ENCODE data around the gene GALNT14.

The GALNT14 gene

DNA sequence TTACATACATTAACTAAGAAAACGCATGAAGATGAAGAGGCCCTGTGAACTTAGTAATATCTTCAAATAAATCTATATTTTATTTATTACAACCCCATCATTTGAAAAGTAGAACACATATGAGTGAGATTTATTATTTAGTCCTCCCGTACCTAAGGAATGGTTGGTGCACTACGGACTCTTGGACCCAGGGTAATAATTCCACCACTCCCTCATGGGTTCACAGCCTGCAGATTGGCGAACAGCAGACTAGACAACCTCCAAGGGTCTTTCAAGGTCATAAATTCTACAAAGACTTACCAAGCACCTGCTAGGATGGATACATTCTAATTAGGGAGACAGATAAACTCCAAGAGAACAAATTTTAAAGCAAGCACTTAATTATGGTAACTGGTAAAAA is 51.6 kb downstream of the GALNT14 start:
- no peak for DNase-seq (ENCODE audit: low spot score)

GRCh38 chr2:31083234-31083993 is 54.8 kb downstream of the GALNT14 start:
- DNase-seq (ENCODE audit: low spot score): no peak

DNA sequence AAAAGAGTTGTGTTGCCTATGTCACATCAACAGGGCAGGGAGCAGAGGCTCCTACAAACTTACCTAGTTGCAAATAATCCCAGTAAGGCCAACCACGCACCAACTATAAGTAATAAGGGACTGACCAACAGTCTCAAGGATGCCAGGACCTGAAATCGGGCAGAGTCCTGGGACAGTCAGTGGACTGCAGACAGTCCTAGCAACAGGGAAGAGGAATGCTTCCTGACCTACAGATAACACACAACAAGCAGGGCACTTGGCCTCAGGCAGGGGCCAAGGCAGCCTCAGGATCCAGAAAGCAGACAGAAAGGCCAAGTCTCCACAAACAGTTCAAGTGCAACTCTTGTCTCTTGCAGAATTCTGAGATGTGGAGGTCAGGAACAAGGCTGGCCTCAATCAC is 56.2 kb downstream of the GALNT14 start:
- DNase-seq (ENCODE audit: low spot score): no peak

GRCh38 chr2:31081492-31081891 is 56.7 kb downstream of the GALNT14 start:
- no peak for DNase-seq (ENCODE audit: low spot score)

DNA sequence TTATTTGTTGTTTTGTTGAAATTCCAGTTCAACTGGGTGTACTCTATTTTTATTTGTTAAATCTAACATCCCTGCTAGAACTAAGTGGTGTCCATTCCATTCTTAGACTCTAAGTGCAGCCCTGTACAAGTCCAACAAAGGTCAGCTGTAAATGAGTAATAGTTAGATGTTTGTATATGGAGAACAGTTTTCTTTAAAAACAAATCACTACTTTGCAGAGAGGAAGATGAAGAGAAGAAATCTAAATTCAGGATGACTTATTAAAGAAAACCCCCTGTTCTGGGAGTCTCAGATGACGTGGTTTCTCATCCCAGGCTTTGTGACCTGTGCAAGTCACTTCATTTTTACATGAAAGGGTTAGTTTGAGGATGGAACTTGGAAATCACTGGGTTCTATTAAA is 57.9 kb downstream of the GALNT14 start:
- no peak for DNase-seq (ENCODE audit: low spot score)

DNA sequence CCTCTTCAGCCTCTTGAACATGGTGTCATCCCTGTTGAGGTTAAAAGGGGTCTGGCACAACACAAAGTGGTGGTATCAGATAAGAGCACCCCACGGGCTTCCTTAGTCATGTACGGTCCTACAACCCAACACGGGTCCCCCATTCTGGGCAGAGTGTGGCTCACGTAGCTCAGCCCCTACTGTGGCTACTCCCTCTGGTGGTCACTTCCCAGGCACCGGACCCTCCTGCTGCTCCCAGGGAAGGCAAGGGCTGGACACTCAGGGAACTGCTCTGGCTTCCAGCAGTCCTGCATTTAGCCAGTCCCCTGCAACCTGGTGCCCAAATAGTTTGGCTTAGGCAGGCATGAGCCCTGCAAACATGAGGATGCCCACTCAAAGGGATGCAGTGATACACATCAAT is 58.6 kb downstream of the GALNT14 start:
- DNase-seq (ENCODE audit: low spot score): no peak

DNA sequence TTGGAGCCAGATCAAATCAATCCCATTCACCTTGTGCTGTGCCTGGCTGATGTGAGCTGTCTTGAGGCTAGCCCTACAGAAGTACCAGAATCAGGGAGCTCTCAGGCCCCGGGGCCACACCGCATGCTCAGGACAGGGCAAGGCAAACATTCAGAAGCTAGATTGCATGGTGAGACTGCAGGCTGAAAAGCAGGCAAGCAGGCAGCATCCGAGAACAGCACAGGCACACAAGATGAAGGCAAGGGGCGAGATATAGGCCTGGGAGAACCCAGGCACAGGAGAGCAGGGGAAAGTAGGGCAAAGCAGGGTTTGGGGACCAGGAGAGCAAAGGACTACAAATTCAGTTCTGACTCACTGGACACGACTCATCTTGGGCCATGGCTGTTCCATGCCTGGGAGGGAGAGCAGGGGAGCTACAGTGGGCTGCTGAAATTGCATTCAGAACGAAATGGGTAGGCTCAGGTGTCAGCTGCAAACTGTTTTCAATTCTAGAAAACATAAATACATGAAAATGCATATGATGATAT is 59.6 kb downstream of the GALNT14 start:
- no peak for DNase-seq (ENCODE audit: low spot score)

DNA sequence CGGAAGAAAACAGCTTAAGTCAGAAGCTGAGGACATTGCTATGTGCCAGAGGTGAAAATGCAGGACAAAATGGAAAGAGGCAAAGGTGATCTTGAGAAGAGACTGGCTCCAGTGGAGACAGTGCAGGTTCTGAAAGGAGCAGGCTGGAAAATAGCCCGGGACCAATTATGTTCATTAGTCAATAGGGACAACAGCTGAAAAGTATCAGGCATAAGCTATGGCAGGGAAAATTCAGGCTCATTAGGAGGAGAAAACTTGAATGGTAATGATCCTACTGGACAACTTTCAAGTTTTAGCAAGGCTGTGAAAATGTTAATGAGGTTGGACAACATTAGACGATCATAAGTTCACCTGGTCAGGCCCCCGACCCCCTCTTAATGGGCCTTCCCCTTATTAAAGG is 60.2 kb downstream of the GALNT14 start:
- DNase-seq (ENCODE audit: low spot score): no peak

DNA sequence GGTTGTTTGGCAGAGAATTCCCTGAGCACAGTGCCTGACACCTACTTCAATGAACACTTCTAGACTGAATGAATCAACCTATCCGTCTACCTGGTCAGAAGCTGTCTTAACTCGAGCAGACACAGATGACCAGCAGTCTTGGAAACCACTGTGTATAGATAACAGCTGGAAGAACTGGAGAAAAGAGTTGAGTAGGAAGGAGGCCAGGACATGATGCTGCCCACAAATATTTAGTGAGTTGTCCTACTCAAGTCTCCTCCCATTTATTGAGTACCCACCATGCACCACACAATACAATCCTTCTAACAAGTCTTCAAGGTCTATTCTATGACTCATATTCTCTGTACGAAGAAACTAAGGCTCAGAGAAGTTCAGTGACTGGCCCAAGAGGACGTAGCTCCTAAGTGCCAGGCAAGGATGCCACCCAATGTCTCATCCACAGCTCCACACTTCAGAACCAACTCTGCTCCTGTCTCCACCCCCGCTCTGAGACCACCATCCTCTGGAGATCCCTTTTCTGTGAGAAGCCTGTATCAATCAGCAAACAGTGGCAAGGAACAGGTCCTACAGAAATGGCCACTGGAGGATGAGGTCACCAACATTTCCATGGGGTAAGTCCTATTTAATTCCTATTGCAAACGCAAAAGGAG is 62.2 kb downstream of the GALNT14 start:
- DNase-seq (ENCODE audit: low spot score): no peak

GRCh38 chr2:31075431-31075830 is 62.8 kb downstream of the GALNT14 start:
- DNase-seq (ENCODE audit: low spot score): no peak

DNA sequence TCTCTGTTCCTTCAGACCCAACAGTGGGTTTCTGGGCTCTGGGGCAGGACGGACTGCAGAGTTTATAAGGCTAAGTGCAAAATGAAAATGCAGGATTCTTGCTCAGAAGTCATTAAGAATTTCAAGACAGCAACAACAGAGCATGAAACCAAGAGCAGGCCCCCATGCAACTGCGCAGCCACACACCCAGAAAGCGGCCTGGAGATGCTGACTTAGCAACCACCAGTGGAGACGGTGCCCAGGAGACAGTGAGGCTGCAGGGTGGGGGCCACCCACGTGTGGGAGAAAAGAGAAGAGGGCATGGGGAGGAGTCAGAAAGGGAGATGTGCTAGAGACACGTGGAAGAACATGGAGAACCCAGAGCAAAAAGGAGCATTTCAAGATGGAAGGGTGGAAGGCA is 66.5 kb downstream of the GALNT14 start:
- DNase-seq (ENCODE audit: low spot score): no peak

- DNase-seq (ENCODE audit: low spot score): no peak
Observed at GRCh38 chr2:31070339-31071125, 67.7 kb downstream of the GALNT14 start.

GRCh38 chr2:31069643-31070325 is 68.5 kb downstream of the GALNT14 start:
- DNase-seq (ENCODE audit: low spot score): no peak

- no peak for DNase-seq (ENCODE audit: low spot score)
Observed at GRCh38 chr2:31067259-31067658, 71.0 kb downstream of the GALNT14 start.

GRCh38 chr2:31066551-31066950 is 71.7 kb downstream of the GALNT14 start:
- no peak for DNase-seq (ENCODE audit: low spot score)

- no peak for DNase-seq (ENCODE audit: low spot score)
Observed at GRCh38 chr2:31066086-31066485, 72.2 kb downstream of the GALNT14 start.

DNA sequence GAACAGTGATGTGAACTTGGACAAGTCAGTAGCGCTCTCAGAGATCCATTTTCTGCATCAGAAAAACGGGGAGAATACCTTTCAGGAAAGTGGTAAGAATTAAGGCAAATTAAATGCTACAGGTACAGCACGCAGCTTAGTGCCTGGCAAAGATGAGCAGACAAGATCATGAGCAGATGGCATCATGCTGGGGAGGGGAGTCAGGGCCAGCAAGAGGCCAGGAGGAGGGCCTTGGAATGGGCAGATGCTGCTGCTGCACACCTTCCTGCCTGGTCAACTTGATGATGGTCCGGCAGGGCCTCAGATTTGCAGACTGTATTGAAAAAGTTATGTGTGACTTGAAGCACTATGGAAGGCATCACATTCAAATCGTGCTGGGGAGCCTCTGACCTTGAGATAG is 72.9 kb downstream of the GALNT14 start:
- DNase-seq (ENCODE audit: low spot score): no peak

GRCh38 chr2:31060397-31060796 is 77.8 kb downstream of the GALNT14 start:
- no peak for DNase-seq (ENCODE audit: low spot score)

- no peak for DNase-seq (ENCODE audit: low spot score)
Observed at GRCh38 chr2:31058096-31059035, 79.9 kb downstream of the GALNT14 start.

DNA sequence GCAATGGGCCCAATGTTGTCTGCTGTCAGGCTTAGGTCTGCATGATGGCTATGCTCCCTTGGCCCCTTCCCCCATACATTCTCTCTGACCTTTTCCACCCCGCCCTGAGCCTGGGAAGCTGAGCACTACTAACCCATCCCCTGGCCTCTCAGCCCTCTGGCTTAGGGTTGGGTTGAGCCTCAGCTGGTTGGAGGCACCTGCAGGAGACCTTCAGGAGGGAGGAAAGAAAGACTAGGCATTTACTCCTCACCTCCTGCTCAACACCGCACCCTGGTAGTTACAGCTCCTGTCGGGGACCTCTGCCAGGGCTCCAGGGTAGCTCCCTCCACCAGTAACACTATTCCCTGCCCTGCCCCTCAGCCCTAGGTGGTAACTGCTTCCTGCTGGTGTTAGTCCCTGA is 80.5 kb downstream of the GALNT14 start:
- DNase-seq (ENCODE audit: low spot score): no peak

DNA sequence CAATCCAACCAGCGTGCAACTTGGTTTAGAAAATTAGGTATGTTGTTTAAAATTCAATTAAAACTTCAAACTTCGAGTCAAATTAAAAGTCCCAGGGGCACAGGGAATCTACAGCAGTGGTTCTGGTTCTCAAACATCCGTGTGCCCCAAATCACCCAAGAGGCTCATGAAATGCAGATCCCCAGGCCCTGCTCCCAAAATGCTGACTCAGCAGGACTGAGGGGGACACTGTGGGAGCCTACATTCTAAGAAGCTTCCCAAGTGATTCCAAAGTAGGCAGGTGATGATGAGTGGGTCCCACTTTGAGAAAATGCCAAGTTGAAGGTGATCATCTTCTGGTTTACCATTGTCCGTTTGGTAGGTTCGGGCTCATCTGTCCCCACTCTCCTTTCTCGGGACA is 82.3 kb downstream of the GALNT14 start:
- no peak for DNase-seq (ENCODE audit: low spot score)

Measured in AG08396 (cell line).